ENCODE results near the gene NFE2L2. TPM values are rescaled to one million over a fixed set of nuclear protein-coding genes. Genes with fewer than 3 reads are reported as not detected.
A peak's percentile ranks its signal among the peaks of the same experiment; 100 is the strongest.

Gene NFE2L2
- total and polyA plus RNA-seq, 9 of the 15 experiments (the other 6 are each of a cell fraction or from before 2014, with no cell fraction given): 29.3 to 120 (median 59.3) TPM

DNA sequence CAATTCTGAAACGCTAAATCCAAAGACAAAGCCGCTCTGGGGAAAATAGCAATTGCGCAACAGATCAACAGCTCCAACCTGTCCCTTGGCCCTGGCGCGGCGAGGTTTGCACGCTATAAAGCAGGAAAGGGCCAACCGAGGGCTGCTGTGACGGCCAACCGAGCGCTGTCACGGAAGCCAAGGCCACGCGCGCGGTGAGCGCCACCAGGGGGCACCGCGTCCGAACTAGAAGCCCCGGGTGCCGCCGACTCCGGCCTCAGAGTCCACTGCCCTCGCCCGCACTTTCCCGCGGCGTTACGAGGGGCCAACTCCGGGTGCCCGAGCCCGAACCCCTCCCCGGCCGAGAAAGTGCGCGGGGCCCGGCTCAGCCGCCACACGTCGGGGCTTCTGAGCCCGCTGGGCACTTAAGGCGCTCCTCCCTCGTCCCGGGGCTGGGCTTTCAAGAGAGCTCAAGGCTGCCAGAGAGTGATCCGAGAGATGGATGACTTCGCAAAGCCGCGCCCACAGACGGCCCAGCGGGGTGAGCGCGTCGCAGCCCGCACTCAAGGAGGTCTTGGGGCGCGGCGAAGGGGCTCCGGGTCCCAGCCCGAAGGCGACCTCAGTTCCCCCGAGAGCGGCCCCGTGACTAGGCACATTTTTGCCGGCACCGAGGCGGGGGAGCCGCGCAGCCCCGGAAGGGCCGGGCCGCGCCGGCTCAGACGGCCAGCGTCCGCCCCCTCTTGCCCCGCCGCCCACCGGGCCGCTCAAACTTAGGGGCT is 897 bp downstream of the NFE2L2 start (continued):
- TF ChIP-seq, protein P1, sequence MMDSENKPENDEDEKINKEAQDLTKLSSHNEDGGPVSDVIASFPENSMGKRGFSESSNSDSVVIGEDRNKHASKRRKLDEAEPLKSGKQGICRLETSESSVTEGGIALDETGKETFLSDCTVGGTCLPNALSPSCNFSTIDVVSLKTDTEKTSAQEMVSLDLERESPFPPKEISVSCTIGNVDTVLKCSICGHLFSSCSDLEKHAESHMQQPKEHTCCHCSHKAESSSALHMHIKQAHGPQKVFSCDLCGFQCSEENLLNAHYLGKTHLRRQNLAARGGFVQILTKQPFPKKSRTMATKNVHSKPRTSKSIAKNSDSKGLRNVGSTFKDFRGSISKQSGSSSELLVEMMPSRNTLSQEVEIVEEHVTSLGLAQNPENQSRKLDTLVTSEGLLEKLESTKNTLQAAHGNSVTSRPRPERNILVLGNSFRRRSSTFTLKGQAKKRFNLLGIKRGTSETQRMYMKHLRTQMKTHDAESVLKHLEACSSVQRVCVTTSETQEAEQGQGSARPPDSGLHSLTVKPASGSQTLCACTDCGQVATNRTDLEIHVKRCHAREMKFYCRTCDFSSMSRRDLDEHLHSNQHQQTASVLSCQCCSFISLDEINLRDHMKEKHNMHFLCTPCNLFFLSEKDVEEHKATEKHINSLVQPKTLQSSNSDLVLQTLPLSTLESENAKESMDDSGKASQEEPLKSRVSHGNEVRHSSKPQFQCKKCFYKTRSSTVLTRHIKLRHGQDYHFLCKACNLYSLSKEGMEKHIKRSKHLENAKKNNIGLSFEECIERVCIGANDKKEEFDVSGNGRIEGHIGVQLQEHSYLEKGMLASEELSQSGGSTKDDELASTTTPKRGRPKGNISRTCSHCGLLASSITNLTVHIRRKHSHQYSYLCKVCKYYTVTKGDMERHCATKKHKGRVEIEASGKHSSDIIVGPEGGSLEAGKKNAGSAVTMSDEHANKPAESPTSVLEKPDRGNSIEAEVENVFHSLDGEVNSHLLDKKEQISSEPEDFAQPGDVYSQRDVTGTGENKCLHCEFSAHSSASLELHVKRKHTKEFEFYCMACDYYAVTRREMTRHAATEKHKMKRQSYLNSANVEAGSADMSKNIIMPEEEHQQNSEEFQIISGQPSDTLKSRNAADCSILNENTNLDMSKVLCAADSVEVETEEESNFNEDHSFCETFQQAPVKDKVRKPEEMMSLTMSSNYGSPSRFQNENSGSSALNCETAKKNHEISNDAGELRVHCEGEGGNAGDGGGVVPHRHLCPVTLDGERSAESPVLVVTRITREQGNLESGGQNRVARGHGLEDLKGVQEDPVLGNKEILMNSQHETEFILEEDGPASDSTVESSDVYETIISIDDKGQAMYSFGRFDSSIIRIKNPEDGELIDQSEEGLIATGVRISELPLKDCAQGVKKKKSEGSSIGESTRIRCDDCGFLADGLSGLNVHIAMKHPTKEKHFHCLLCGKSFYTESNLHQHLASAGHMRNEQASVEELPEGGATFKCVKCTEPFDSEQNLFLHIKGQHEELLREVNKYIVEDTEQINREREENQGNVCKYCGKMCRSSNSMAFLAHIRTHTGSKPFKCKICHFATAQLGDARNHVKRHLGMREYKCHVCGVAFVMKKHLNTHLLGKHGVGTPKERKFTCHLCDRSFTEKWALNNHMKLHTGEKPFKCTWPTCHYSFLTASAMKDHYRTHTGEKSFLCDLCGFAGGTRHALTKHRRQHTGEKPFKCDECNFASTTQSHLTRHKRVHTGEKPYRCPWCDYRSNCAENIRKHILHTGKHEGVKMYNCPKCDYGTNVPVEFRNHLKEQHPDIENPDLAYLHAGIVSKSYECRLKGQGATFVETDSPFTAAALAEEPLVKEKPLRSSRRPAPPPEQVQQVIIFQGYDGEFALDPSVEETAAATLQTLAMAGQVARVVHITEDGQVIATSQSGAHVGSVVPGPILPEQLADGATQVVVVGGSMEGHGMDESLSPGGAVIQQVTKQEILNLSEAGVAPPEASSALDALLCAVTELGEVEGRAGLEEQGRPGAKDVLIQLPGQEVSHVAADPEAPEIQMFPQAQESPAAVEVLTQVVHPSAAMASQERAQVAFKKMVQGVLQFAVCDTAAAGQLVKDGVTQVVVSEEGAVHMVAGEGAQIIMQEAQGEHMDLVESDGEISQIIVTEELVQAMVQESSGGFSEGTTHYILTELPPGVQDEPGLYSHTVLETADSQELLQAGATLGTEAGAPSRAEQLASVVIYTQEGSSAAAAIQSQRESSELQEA (IDR thresholded peaks at IDR 0.05; ENCODE audit: low read depth): no peak
- TF ChIP-seq ZNF212 (CRISPR knock-in tag; IDR thresholded peaks at IDR 0.05) (no peak), POLR2AphosphoS2 (IDR thresholded peaks at IDR 0.05; ENCODE audit: low read length) (peak; percentile 57; the same call in 1 of the 2 replicates), HDAC2 (IDR thresholded peaks at IDR 0.05) (peak; percentile 73; the same call in 1 of the 2 replicates), FOXK1 (CRISPR knock-in tag; IDR thresholded peaks at IDR 0.05; ENCODE audit: borderline replicate concordance) (peak; percentile 98), ZBTB17 (CRISPR knock-in tag; IDR thresholded peaks at IDR 0.05) (peak; percentile 96), MTA2 (IDR thresholded peaks at IDR 0.05; ENCODE audit: low read depth) (no peak), DIDO1 (tag; IDR thresholded peaks at IDR 0.05; ENCODE audit: low read depth) (peak; percentile 30; the same call in 1 of the 2 replicates), ZNF121 (CRISPR knock-in tag; conservative IDR thresholded peaks at IDR 0.05) (peak; percentile 36; the same call in 1 of the 2 replicates), MAZ (CRISPR knock-in tag; conservative IDR thresholded peaks at IDR 0.05 in 1 of 2, IDR thresholded peaks at IDR 0.05 in 1 of 2) (peak; percentile 77 to 95), SNRNP70 (optimal IDR thresholded peaks at IDR 0.05; ENCODE audit: low read depth, low read length) (no peak)
- TF ChIP-seq, protein P2, sequence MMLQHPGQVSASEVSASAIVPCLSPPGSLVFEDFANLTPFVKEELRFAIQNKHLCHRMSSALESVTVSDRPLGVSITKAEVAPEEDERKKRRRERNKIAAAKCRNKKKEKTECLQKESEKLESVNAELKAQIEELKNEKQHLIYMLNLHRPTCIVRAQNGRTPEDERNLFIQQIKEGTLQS (IDR thresholded peaks at IDR 0.05): peak; percentile 89
- TF ChIP-seq, protein P2 (CRISPR knock-in tag; conservative IDR thresholded peaks at IDR 0.05): peak; percentile 80; the same call in 1 of the 2 replicates
- TF ChIP-seq, protein P3, sequence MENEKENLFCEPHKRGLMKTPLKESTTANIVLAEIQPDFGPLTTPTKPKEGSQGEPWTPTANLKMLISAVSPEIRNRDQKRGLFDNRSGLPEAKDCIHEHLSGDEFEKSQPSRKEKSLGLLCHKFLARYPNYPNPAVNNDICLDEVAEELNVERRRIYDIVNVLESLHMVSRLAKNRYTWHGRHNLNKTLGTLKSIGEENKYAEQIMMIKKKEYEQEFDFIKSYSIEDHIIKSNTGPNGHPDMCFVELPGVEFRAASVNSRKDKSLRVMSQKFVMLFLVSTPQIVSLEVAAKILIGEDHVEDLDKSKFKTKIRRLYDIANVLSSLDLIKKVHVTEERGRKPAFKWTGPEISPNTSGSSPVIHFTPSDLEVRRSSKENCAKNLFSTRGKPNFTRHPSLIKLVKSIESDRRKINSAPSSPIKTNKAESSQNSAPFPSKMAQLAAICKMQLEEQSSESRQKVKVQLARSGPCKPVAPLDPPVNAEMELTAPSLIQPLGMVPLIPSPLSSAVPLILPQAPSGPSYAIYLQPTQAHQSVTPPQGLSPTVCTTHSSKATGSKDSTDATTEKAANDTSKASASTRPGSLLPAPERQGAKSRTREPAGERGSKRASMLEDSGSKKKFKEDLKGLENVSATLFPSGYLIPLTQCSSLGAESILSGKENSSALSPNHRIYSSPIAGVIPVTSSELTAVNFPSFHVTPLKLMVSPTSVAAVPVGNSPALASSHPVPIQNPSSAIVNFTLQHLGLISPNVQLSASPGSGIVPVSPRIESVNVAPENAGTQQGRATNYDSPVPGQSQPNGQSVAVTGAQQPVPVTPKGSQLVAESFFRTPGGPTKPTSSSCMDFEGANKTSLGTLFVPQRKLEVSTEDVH (IDR thresholded peaks at IDR 0.05; ENCODE audit: low read depth, partially characterized antibody): peak; percentile 49

Measured in K562 (cell line).